H1 (cell line): ENCODE measurements around the gene ZNF407.

Experiments
- ATF2 ChIP-seq: IDR thresholded peaks from 2 replicates; pipeline ENCODE4 v1.6.1; 2012; ENCODE audit warnings: low read length, inconsistent platforms
- BRCA1 ChIP-seq: IDR thresholded peaks from 2 replicates; pipeline ENCODE4 v1.6.1; 2012; ENCODE audit warnings: low read depth, low read length, improper control_type of control experiment
- CTCF ChIP-seq, 3 experiments: IDR thresholded peaks; 1 replicate in 2 of 3; 2 replicates in 1 of 3; pipeline versions ENCODE4 v1.5.1 to v1.6.1; 2011; ENCODE audit warnings: low read length in 3 of 3, mild to moderate bottlenecking in 3 of 3, inconsistent platforms in 2 of 3, low read depth in 1 of 3, moderate library complexity in 1 of 3; ENCODE audit not compliant: insufficient read depth in 1 of 3; ENCODE audit errors: control extremely low read depth in 1 of 3
- GABPA ChIP-seq: IDR thresholded peaks from 2 replicates; pipeline ENCODE4 v1.6.1; 2011; ENCODE audit warnings: mild to moderate bottlenecking, low read length, moderate library complexity, borderline replicate concordance; ENCODE audit not compliant: insufficient read depth
- KDM1A ChIP-seq: fragments of 200-600, 300-600 bp; sonication (generic); IDR thresholded peaks from 2 replicates; pipeline ENCODE4 v1.7.1; 2016; ENCODE audit warnings: mild to moderate bottlenecking, low read length, borderline replicate concordance
- POLR2A ChIP-seq, 2 experiments: IDR thresholded peaks; 1 replicate in 1 of 2; 2 replicates in 1 of 2; pipeline ENCODE4 v1.6.1; 2011; ENCODE audit warnings: low read depth in 2 of 2, low read length in 2 of 2, mild to moderate bottlenecking in 2 of 2; ENCODE audit errors: control extremely low read depth in 1 of 2
- TF ChIP-seq, protein P1 (sequence below): IDR thresholded peaks from 2 replicates; pipeline ENCODE4 v1.6.1; 2012; ENCODE audit warnings: inconsistent platforms

GRCh38 chr18:74965682-74966081, 368.0 kb downstream of the ZNF407 start:
- no peak for TF ChIP-seq GABPA
- no peak for TF ChIP-seq POLR2A (IDR thresholded peaks at IDR 0.05; ENCODE audit: control extremely low read depth in 1 of 2, low read depth in 2 of 2, low read length in 2 of 2)
- TF ChIP-seq CTCF (IDR thresholded peaks at IDR 0.05; ENCODE audit: control extremely low read depth in 1 of 3, insufficient read depth in 1 of 3, low read depth in 1 of 3, low read length in 3 of 3), result no peak
- TF ChIP-seq KDM1A, result no peak
- no peak for TF ChIP-seq ATF2
- TF ChIP-seq BRCA1, result no peak
- TF ChIP-seq, protein P1, sequence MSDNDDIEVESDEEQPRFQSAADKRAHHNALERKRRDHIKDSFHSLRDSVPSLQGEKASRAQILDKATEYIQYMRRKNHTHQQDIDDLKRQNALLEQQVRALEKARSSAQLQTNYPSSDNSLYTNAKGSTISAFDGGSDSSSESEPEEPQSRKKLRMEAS, result no peak
